GM19193 (cell line): Measurements from ENCODE around the gene ERF.
A peak's percentile ranks its signal among the peaks of the same experiment; 100 is the strongest.

Source experiments
- POLR2A ChIP-seq: IDR thresholded peaks from 4 replicates; pipeline ENCODE4 v1.6.1; 2011; ENCODE audit not compliant: insufficient read depth, insufficient read length; ENCODE audit errors: extremely low read depth

The ERF gene

GRCh38 chr19:42271861-42272534 is 17.1 kb upstream of the ERF start:
- no peak for TF ChIP-seq POLR2A

GRCh38 chr19:42271045-42271419 is 16.1 kb upstream of the ERF start:
- no peak for TF ChIP-seq POLR2A

DNA sequence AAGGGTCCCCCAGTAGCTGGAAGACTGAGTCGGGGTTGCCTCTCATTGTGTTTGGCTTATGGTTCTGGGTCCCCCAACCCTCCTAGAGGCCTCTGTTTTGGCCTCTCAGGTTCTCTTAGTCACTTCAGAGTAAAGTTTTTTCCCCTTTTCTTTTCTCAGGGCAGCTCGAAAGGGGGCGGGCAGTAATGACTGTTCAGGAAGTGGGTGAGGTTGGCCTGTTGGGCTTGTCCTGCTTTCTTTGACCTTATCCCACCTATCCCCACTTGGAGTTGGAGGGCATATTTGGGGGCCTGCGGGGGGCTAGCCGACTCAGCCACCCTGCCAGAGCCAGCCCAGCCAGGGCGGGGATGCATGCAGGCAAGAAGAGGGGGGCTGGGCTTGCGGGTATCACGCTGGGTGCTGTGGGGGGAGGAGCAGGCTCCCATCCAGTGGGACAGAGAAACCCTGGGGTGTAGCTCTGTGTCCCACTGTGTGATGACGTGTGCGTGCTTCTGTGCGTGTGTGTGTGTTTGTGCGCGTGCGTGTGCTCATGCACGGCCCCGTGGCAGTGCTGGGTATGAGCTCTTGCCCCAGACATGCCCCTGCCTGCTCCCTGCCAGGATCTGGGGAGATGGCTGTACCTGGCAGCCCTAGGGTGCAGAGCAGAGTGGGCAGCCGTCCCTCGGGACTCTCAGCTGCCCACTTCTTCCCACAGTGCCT is 15.6 kb upstream of the ERF start:
- TF ChIP-seq POLR2A = peak; percentile 61

- no peak for TF ChIP-seq POLR2A
Observed at GRCh38 chr19:42269478-42270345, 14.8 kb upstream of the ERF start.

- TF ChIP-seq POLR2A = no peak
Observed at GRCh38 chr19:42268704-42269477, 14.0 kb upstream of the ERF start, which contains the start of gene CIC. TSS of gene CIC (plus strand) at chr19:42269252. CDS start at chr19:42271784, 2,532 bp downstream.

GRCh38 chr19:42268142-42268703 is 13.3 kb upstream of the ERF start:
- peak; percentile 55 for TF ChIP-seq POLR2A

- no peak for TF ChIP-seq POLR2A
Observed at GRCh38 chr19:42267644-42268141, 12.8 kb upstream of the ERF start.

DNA sequence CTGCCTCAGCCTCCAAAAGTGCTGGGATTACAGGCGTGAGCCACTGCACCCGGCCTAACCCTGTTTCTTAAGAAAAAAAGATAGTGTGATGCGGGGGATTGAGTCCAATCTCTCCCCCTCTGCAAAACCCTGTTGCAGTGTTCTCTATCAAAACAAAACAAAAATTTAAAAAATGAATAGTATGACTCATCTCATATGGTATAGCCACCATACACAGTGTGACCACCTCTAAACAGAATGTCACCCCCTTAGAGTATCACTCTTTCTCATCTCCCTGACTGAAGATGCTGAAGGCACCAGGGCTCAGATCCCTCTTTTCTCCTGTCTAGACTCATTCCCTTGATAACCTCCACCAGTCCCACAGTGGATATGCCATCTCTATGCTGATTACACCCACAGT is 6.8 kb upstream of the ERF start:
- no peak for TF ChIP-seq POLR2A

DNA sequence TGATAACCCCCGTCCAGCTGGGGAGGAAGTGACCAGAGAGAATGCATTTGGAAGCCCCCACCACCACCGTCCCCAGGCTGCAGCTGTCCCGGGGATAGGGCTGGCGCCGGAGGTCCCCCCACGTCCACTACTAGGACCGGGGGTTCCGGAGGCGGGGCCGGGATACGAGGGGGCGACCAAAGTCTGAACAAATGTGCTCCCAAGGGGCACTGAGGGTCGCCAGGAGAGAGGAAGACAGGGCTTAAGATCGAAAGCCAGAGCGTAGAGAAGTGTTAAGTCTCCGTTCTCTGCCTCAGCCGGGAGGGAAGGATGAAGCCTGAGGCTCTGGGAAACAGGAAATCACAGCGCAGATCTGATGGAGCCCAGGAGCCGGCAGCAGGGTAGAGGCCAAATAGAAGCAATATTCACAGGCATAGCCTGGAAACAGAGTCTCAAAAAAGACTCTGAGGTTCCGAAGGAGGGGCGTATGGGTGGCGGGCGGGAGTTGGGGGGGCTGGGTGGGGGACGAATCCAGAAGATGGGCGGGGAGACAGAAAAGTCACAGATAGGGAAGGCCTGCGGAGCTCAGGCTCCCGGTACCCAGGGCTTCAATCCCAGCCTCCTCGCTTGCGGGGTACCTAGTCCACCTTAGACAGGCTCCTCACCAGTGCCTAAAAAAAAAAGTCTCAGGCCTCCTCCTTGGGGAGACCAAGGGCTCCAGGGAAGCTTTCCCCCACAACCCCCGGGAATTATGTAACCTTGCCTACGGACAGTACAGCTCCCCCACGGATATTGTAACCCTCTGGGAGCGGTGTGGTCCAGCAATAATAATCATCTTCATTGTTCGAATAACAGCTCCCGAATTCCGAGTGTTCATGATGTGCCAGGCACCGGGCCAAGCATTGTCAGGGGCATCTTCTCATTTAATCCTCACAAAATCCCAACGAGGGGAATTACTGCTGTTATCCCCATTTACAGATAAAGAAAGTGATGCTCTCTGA is 1.1 kb upstream of the ERF start:
- TF ChIP-seq POLR2A = no peak

DNA sequence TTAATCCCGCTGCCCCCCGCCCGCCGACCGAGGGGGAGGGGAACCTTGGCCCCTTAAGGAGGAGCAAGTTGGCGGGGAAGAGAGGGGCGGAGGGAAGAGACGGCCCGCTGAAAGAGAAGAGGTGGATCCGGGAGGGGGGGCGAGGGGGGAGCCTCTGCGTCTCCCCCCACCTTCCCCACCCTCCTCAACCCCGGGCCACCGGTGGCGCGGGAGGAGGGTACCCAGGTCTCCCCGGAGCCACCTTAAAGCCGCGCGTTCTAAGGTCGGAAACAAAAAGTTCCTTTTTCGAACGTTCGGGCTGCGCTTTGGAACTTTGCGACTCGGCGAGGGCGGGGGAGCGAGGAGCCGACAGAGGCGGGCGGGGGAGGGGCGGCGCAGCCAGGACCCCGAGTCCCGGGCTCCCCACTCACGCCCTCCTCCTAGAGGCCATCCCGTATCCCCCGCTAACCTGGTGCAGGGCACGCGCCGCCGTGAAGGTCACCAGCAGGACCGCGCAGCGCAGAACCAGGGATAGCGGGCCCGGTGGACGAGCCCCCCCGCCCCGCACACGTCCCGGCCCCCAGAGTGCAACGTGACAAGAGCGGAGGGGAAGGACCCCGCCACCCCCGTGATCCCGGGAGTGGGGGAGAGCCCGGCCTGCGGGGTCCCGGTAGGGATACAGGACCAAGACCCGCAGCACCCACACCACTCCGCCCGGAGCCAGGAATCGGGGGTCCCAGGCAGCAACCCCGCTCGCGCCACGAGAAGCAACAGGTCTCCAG is 659 bp downstream of the ERF start:
- TF ChIP-seq POLR2A = no peak

GRCh38 chr19:42253245-42254088 is 1.5 kb downstream of the ERF start:
- peak; percentile 39 for TF ChIP-seq POLR2A
